ENCODE measurements around the gene DGKQ. TPM values are rescaled to one million over a fixed set of nuclear protein-coding genes. Genes with fewer than 3 reads are reported as not detected.
"Not testable (repeated sequence)": the region's sequence is repeated elsewhere in the genome, so short reads cannot be mapped to it uniquely, and the experiment has no call there.

The DGKQ gene
- polyA plus RNA-seq, 1 experiment, result 4.5 TPM

DNA sequence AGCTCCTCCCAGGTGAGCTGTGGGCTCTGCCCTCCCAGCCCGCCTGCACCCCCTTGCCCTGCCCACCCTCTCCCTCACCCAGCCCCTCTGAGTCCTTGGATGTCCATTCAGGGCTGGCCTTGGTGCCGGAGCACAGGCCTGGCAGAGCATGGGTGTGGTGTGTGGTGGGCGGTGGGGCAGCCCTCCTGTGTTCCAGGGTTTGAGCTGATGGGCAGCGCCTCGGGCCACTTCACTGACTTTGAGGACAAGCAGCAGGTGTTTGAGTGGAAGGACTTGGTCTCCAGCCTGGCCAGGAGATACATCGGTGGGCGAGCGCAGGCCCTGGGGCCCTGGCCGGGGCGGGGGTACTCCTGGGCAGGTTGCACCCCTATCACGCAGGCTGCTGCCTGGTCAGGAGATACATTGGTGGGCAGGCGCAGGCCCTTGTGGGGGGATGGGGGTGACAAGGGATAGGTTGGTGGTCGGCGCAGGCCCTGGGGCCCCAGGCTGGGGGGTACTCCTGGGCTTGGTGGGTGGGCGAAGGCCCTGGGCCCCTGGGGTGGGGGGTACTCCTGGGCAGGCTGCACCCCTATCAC is 27.4 kb upstream of the DGKQ start:
- DNase-seq (ENCODE audit: low read depth, low spot score), result no peak
- TF ChIP-seq, protein P1, sequence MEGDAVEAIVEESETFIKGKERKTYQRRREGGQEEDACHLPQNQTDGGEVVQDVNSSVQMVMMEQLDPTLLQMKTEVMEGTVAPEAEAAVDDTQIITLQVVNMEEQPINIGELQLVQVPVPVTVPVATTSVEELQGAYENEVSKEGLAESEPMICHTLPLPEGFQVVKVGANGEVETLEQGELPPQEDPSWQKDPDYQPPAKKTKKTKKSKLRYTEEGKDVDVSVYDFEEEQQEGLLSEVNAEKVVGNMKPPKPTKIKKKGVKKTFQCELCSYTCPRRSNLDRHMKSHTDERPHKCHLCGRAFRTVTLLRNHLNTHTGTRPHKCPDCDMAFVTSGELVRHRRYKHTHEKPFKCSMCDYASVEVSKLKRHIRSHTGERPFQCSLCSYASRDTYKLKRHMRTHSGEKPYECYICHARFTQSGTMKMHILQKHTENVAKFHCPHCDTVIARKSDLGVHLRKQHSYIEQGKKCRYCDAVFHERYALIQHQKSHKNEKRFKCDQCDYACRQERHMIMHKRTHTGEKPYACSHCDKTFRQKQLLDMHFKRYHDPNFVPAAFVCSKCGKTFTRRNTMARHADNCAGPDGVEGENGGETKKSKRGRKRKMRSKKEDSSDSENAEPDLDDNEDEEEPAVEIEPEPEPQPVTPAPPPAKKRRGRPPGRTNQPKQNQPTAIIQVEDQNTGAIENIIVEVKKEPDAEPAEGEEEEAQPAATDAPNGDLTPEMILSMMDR (IDR thresholded peaks at IDR 0.05; ENCODE audit: low read depth, low read length), result no peak
- CTCF ChIA-PET, result no interaction called here
- no peaks in the 10 kb centered on the region; the same call in 1 of the 2 replicates for H3K9me3 ChIP-seq (ENCODE audit: control insufficient read depth, insufficient read depth, low read length)
- no peak overlapping the region for H3K4me3 ChIP-seq (ENCODE audit: low read depth, low read length)
- POLR2A ChIA-PET, result no interaction called here
- H3K27me3 ChIP-seq (ENCODE audit: control insufficient read depth, insufficient read depth, low read length), result peaks cover 74% of the 10 kb centered on the region
- H3K27ac ChIP-seq (ENCODE audit: low read depth, low read length), result no peak overlapping the region

DNA sequence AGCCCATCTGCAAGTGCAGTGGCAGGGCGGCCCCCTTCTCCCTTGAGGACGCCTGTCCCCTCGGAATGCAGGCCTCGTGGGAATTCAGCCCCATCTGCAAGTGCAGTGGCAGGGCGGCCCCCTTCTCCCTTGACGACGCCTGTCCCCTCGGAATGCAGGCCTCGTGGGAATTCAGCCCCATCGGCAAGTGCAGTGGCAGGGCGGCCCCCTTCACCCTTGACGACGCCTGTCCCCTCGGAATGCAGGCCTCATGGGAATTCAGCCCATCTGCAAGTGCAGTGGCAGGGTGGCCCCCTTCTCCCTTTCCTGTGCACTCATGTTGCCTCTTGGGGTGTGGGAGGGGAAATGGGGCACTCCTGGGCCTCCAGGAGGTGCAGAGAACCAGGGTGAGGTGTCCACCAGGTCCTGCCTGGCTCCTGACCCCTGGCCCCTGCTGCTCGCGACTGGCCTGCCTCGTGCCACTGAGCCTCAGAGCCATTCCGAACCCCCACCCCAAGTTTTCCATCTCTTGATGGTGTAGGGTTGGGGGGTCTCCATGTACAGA is 26.6 kb upstream of the DGKQ start:
- Histone ChIP-seq H3K9me3 (ENCODE audit: control insufficient read depth, insufficient read depth, low read length) (no peaks in the 10 kb centered on the region; the same call in 1 of the 2 replicates), H3K4me3 (ENCODE audit: low read depth, low read length) (no peak overlapping the region), H3K27ac (ENCODE audit: low read depth, low read length) (no peak overlapping the region), H3K27me3 (ENCODE audit: control insufficient read depth, insufficient read depth, low read length) (peaks cover 68% of the 10 kb centered on the region)
- DNase-seq (ENCODE audit: low read depth, low spot score), result no peak
- TF ChIP-seq, protein P1 (IDR thresholded peaks at IDR 0.05; ENCODE audit: low read depth, low read length), result no peak
- POLR2A ChIA-PET, result no interaction called here
- CTCF ChIA-PET, result no interaction called here

DNA sequence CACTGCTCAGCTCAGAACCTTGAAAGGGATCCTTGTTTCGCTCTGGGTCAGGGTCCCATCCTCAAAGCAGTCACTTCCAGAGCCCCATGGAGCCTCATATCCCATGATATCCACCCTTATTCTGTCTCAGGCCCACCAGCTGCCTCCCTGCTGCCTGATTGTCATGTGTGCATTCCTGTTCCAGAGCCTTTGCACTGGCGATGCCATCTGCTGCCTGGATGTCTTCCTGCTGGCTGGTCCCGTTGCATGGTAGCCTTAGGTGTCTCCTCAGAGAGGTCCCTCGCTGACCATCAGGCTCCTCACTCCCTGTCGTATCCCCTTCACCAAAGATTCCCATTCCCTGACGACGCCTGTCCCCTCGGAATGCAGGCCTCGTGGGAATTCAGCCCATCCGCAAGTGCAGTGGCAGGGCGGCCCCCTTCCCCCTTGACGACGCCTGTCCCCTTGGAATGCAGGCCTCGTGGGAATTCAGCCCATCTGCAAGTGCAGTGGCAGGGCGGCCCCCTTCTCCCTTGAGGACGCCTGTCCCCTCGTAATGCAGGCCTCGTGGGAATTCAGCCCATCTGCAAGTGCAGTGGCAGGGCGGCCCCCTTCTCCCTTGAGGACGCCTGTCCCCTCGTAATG is 26.0 kb upstream of the DGKQ start:
- not testable (repeated sequence) for H3K4me3 ChIP-seq (ENCODE audit: low read depth, low read length); DNase-seq (ENCODE audit: low read depth, low spot score); H3K9me3 ChIP-seq (ENCODE audit: control insufficient read depth, insufficient read depth, low read length); H3K27ac ChIP-seq (ENCODE audit: low read depth, low read length)
- POLR2A ChIA-PET, result interaction anchor here (0.6 to 1.1 kb wide), 2 partner anchors 12 to 242 kb away, joined by 3 read pairs; partner anchors contain the start of gene IDUA
- peaks cover 64% of the 10 kb centered on the region for H3K27me3 ChIP-seq (ENCODE audit: control insufficient read depth, insufficient read depth, low read length)
- CTCF ChIA-PET, result interaction anchor here (0.6 to 1.5 kb wide), 2 partner anchors 12 to 34 kb away, joined by 5 read pairs; no protein-coding TSS in a partner anchor

DNA sequence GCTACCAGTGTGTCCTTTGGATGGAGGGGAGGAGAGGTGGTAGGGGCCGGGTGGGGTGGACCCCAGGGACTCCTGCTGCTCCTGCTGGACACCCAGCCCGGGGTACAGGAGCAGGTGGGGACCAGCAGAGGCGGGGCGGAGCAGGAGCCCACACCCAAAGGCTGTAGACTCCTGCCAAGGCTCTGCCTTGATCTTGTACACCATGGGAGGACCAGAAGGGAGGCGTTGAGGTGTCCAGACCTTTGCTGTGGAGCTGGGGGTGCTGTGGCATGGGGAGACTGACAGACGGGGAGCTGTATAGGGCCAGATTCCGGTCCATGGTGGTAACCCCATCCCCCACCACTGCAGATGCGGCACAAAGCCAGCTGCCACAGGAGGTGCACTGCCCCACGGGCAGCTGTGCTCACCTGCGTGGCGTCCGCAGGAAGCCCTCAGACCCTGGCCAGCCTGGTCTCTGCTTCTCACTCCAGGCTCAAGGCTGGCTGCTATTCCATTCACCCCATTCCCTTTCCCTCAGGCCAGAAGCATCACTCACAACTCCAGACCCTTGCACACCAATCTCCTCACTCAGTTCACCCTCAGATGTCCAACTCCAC is 24.8 kb upstream of the DGKQ start:
- ChIA-PET CTCF (interaction anchor here (1.5 kb wide), 1 partner anchor 11 kb away, joined by 5 read pairs; no protein-coding TSS in a partner anchor), POLR2A (interaction anchor here (1.1 kb wide), 1 partner anchor 11 kb away, joined by 3 read pairs; the partner anchor contains the start of gene IDUA)
- H3K9me3 ChIP-seq (ENCODE audit: control insufficient read depth, insufficient read depth, low read length), result no peaks in the 10 kb centered on the region; the same call in 1 of the 2 replicates
- H3K27ac ChIP-seq (ENCODE audit: low read depth, low read length), result no peak overlapping the region
- TF ChIP-seq, protein P1 (IDR thresholded peaks at IDR 0.05; ENCODE audit: low read depth, low read length), result no peak
- DNase-seq (ENCODE audit: low read depth, low spot score), result no peak
- H3K27me3 ChIP-seq (ENCODE audit: control insufficient read depth, insufficient read depth, low read length), result peaks cover 53% of the 10 kb centered on the region
- H3K4me3 ChIP-seq (ENCODE audit: low read depth, low read length), result no peak overlapping the region

DNA sequence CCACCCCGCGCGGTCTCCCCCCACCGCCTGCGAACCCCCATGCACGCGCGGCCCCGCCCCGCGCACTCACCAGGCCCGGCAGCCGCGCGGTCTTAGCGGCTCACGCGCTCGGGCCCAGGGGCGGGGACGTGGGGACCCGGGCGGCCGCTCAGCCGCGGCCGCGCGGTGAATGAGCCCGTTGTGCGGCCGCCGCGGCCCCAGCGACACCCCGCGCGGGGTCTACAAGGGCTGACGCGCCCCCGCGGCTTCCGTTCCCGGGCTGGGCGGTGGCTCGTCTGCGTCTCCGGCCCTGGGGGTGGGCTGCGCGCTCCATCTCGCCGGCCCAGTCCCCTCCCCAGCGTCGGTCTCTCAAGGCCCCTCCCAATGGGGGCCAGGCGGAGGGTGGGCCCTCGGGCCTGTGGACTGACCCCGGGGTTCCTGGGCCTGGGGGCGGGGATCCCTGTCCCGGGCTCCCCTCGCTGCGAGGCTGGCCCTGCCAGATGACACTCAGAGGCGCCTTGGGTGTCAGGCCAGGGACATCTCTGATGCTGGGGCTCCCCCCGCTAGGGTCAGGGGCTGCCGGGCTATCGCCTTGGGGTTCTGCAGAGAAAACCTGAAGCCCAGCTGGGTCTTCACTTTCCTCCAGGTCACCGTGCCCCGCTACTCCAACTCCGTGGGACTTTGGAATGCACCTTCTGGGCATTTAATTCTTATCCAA is 24.2 kb upstream of the DGKQ start:
- DNase-seq (ENCODE audit: low read depth, low spot score), result no peak
- TF ChIP-seq, protein P1 (IDR thresholded peaks at IDR 0.05; ENCODE audit: low read depth, low read length), result no peak
- H3K27me3 ChIP-seq (ENCODE audit: control insufficient read depth, insufficient read depth, low read length), result peaks cover 50% of the 10 kb centered on the region
- no peak overlapping the region for H3K27ac ChIP-seq (ENCODE audit: low read depth, low read length)
- POLR2A ChIA-PET, result no interaction called here
- H3K9me3 ChIP-seq (ENCODE audit: control insufficient read depth, insufficient read depth, low read length), result no peaks in the 10 kb centered on the region; the same call in 1 of the 2 replicates
- no peak overlapping the region; the same call in 1 of the 2 replicates for H3K4me3 ChIP-seq (ENCODE audit: low read depth, low read length)
- CTCF ChIA-PET, result interaction anchor here (1.5 kb wide), 1 partner anchor 10 kb away, joined by 5 read pairs; no protein-coding TSS in a partner anchor
